NCI-H2107 (cell line): ENCODE measurements around the gene BIK.
"Not testable (repeated sequence)": the region's sequence is repeated elsewhere in the genome, so short reads cannot be mapped to it uniquely, and the experiment has no call there.

Experiments used
- DNase-seq: peaks from one replicate; lab custom pipeline; 2025; lab: John Stamatoyannopoulos, UW

The BIK gene

GRCh38 chr22:43104950-43105349, 5.6 kb upstream of the BIK start:
- DNase-seq, result not testable (repeated sequence)

GRCh38 chr22:43106302-43106701, 4.2 kb upstream of the BIK start:
- no peak for DNase-seq

GRCh38 chr22:43109511-43109910, 1.0 kb upstream of the BIK start:
- DNase-seq, result no peak

GRCh38 chr22:43109921-43110443, 568 bp upstream of the BIK start:
- DNase-seq, result no peak

GRCh38 chr22:43110927-43111623, 525 bp downstream of the BIK start:
- DNase-seq, result no peak

- no peak for DNase-seq
Observed at GRCh38 chr22:43113526-43114251, 3.1 kb downstream of the BIK start.

- no peak for DNase-seq
Observed at GRCh38 chr22:43114958-43115357, 4.4 kb downstream of the BIK start.

GRCh38 chr22:43116932-43117331, 6.4 kb downstream of the BIK start:
- DNase-seq, result no peak

GRCh38 chr22:43118024-43118849, 7.7 kb downstream of the BIK start:
- no peak for DNase-seq

GRCh38 chr22:43118953-43119458, 8.5 kb downstream of the BIK start:
- DNase-seq, result no peak

- DNase-seq, result no peak
Observed at GRCh38 chr22:43126501-43127165, 16.1 kb downstream of the BIK start.

- DNase-seq, result no peak
Observed at GRCh38 chr22:43127166-43127908, 16.8 kb downstream of the BIK start.

GRCh38 chr22:43128116-43128515, 17.6 kb downstream of the BIK start:
- DNase-seq, result no peak

GRCh38 chr22:43128928-43129424, 18.4 kb downstream of the BIK start:
- DNase-seq, result peak; percentile 76

- no peak for DNase-seq
Observed at GRCh38 chr22:43129426-43130425, 19.2 kb downstream of the BIK start.

GRCh38 chr22:43131773-43132501, 21.4 kb downstream of the BIK start:
- no peak for DNase-seq

GRCh38 chr22:43133401-43133800, 22.9 kb downstream of the BIK start:
- no peak for DNase-seq

GRCh38 chr22:43134553-43134952, 24.0 kb downstream of the BIK start:
- no peak for DNase-seq

- no peak for DNase-seq
Observed at GRCh38 chr22:43135565-43135964, 25.0 kb downstream of the BIK start.
